NT2/D1 (cell line): ENCODE measurements around the gene UBE2U.

Experiments used
- YY1 ChIP-seq: IDR thresholded peaks from 2 replicates; pipeline ENCODE4 v1.6.1; 2011; ENCODE audit not compliant: insufficient read length, insufficient read depth
- ZNF274 ChIP-seq: IDR thresholded peaks from 2 replicates; pipeline ENCODE4 v1.6.1; 2011; ENCODE audit warnings: mild to moderate bottlenecking, low read depth, low read length

DNA sequence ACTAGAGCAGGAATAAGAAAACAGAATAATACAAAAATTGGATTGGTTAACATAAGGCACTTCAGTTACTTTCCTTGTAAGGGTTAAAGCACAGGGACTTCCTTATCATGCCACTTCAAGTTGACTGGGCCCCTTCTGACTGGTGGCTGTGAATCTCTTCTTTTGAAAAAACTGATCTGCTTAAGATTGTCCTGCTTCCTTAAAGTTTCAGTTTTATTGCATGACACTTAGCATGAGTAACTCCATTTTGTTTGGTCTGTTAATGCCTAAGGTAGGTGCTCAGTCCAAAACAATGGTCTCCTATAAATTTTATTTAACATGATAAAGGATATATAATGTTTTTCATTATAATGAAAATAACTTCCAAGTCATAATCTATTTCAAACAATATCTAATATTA is 37.6 kb downstream of the UBE2U start:
- TF ChIP-seq ZNF274, result no peak
- TF ChIP-seq YY1, result no peak
